Cardiac fibroblast (primary cell): ENCODE measurements around the gene ANO10.

ENCODE experiments used
- DNase-seq, 2 donors: peaks; one replicate each; pipeline versions ENCODE4 v3.0.0 to v3.0.0-alpha.2; 2010; ENCODE audit warnings: low read depth in 2 of 2
- H3K4me3 ChIP-seq, 2 donors: replicated peaks in 1 of 2; 1 replicate in 1 of 2; 2 replicates in 1 of 2; pipeline ENCODE4 v1.5.1; 2011; ENCODE audit warnings: low read depth in 2 of 2, low read length in 2 of 2, mild to moderate bottlenecking in 2 of 2, moderate library complexity in 1 of 2
- TF ChIP-seq, protein P1 (sequence below): IDR thresholded peaks from one replicate; pipeline ENCODE4 v1.5.1; 2011; ENCODE audit warnings: low read depth, mild to moderate bottlenecking, low read length, inconsistent platforms

The ANO10 gene

DNA sequence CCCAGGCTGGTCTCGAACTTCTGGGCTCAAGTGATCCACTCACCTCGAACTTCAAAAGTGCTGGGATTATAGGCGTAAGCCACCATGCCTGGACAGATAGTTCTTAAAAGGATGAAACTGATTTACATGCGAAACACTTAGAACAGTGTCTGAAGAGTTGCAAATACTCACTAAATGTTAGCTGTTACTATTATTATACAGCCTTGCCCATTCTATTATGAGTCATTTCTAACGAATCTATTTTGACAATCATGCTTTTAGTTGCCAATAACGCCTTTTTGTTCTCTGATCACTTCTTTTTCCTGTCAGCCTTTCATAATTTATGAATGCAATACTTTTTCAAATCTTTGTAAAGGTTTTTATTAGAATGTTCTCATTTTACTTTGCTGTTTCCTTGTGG is 222.8 kb downstream of the ANO10 start:
- H3K4me3 ChIP-seq = no peak overlapping the region
- DNase-seq = no peak
- TF ChIP-seq, protein P1, sequence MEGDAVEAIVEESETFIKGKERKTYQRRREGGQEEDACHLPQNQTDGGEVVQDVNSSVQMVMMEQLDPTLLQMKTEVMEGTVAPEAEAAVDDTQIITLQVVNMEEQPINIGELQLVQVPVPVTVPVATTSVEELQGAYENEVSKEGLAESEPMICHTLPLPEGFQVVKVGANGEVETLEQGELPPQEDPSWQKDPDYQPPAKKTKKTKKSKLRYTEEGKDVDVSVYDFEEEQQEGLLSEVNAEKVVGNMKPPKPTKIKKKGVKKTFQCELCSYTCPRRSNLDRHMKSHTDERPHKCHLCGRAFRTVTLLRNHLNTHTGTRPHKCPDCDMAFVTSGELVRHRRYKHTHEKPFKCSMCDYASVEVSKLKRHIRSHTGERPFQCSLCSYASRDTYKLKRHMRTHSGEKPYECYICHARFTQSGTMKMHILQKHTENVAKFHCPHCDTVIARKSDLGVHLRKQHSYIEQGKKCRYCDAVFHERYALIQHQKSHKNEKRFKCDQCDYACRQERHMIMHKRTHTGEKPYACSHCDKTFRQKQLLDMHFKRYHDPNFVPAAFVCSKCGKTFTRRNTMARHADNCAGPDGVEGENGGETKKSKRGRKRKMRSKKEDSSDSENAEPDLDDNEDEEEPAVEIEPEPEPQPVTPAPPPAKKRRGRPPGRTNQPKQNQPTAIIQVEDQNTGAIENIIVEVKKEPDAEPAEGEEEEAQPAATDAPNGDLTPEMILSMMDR = no peak

DNA sequence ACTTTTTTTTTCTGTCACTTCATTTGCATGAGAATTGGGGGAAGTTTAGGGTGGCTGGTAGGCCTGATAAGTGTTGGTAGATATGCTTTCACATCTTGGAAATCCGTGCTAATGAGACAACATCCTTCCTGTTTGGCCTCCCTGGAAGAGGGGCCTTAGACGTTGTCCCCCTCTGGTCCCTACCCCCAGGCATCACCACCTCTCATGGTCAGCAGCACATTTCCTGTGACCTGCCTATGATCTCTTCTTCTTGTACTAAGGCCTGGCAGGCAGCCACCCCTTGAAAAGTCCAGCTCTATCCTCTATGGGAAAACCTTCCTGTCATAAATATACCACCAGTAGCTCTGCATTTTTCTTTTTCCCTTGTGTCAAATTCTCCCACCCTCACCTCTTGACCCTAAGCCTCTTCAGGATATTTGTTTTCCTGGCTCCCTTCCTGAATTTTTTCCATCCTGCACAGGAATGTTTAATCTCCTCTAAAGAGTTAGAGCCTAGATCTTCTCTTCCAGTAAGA is 227.7 kb downstream of the ANO10 start:
- H3K4me3 ChIP-seq = no peak overlapping the region
- TF ChIP-seq, protein P1 = no peak
- DNase-seq = peak; percentile 62 to 93

GRCh38 chr3:43391621-43392020 is 230.2 kb downstream of the ANO10 start:
- no peak overlapping the region for H3K4me3 ChIP-seq
- TF ChIP-seq, protein P1 = no peak
- DNase-seq = no peak

DNA sequence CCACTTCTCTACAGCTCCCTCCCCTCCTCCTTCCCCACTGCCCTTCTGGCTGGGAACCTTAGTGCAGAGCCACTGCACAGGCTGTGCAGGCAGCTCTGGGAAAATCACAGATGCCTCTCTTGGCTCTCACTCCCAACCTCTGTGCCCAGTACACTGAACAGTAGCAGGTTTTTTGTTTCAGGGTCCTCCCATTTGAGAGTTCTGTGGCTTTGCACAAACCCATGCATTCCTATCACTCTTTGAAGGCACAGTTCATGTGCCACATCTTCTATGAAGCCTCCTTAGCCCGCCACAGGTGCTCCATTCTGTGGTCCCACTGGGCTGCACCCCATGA is 231.6 kb downstream of the ANO10 start:
- DNase-seq = peak in 1 of 2 donors; percentile 42
- TF ChIP-seq, protein P1 = no peak
- no peak overlapping the region for H3K4me3 ChIP-seq

- no peak overlapping the region for H3K4me3 ChIP-seq
- TF ChIP-seq, protein P1 = no peak
- peak; percentile 89 to 97 for DNase-seq
Observed at GRCh38 chr3:43389388-43390254, 232.2 kb downstream of the ANO10 start.

DNA sequence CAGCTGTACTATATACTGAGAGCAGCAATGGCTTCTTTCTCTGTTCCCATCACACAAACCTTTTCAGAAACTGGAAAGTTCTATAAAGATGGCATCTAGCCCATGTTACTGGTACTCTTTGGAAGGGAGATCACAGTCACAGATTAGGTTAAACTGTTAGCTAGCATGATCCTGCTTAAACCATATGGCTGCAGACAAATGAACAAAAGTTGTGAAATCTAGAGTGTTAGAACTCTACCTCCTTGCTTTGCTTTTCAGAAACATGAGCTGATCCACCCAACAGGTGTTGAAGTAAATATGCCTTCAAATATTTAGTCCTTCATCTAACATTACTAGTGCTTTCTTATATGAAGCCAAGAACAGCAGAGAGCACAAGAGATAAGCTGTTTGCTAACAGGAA is 232.9 kb downstream of the ANO10 start:
- peak; percentile 30 for DNase-seq
- no peak overlapping the region for H3K4me3 ChIP-seq
- TF ChIP-seq, protein P1 = no peak
